Right ventricle myocardium inferior (tissue), 1 donor: ENCODE measurements around the gene CD58. TPM values are rescaled to one million over a fixed set of nuclear protein-coding genes. Genes with fewer than 3 reads are reported as not detected.
"Not testable (repeated sequence)": the region's sequence is repeated elsewhere in the genome, so short reads cannot be mapped to it uniquely, and the experiment has no call there.

Experiments used
- ATAC-seq: fragments of 200-7000 bp; cut with Tn5 transposase; one replicate; pipeline ENCODE4 v1.9.1; 2020; ENCODE audit warnings: mild to moderate bottlenecking, moderate library complexity
- DNase-seq: peaks from one replicate; pipeline ENCODE4 v3.0.0; 2021; ENCODE audit errors: missing footprints
- intact Hi-C: fragments of 100-400 bp; cut with DNase I; formaldehyde crosslinking; loops from one replicate; pipeline ENCODE4 v1.11.0; 2022
- total RNA-seq: library from RNA; stranded (reverse); fragmentation: NEBNext Ultra II Directional; extraction: Animal tissue kit (Norgen Biotek cat#: 25700); gene quantifications from one replicate; pipeline ENCODE4 v1.2.1, GENCODE V29; 2021
- donor health status: DM: no; HTN: yes; CAD: no; lungs with severe emphysema.

Gene CD58
- total RNA-seq, 1 donor from 2014 or later = 30.1 TPM

DNA sequence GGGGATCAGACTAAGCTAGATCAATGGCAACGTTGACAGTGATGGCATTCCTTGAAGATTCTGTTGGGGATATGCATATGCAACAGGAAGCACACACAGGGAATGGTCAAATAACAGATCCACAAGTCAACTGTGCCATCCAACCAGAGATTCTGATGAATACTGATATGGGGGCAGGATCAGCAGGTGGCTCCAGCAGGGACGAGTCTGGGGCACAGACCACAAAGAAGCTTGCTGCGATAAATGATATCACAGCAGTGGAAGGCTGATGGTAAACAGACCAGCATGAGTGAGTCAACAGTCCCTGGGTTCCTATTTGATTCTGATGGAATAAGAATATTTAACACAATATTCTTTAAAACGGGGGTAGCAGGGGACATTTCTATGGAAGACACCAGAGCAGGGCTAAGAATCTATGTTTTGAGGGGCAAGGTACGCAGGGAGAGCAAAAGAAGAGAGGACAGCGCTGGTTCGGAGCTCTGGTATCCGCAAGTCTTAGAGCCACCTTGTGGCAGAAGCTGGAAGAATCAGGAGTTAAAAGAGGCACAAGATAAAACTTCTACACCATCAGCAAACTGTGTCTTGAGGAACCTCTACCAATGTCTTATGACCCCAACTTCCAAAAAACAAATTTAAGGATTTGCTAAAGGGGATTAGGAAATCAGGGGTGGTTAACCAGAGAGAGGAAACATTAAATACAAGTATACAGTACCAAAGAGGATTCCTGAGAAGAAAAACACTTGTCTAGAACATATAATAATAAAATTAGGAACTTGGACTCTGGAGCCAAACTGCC is 25.3 kb upstream of the CD58 start:
- not testable (repeated sequence) for ATAC-seq, DNase-seq
- intact Hi-C loops = loop anchor here (2.0 kb wide), 1 partner anchor 21 kb away; no protein-coding TSS in a partner anchor

DNA sequence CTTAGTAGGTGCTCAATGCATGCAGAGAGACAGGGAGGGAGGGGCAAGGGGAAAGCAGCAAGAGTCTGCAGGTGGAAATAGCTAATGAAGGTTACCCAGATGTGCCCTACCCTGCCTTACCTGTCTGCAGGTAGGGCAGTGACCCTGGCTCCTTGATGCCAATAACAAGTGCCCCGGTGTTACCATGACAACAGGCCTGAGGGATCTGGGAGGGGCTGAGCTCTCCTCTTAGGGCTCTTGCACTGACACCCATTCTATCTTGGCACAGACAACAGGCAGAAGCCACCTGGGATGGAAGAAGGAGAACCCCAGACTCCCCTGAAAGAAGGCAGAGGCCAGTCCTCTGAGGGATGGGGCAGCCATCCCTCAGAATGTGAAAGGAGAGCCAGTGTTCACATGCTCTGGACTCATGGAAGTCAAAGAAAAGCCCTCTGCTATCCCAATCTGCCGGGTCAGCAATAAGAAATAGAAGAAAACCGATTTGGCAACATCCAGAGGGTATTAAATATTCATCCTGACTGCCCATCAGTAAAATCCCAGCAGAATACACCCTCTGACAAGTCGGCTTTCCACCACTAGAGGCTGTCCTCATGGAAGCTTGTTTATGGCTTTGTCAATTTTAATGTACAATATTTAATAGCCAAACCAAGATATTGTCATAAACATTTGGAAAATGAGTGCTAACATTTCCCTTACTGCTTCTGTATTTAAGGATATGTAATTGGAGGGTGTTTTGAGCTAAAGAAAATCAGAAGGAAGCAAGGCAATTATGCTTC is 24.4 kb upstream of the CD58 start:
- intact Hi-C loops, DNase-seq, ATAC-seq: not testable (repeated sequence)

DNA sequence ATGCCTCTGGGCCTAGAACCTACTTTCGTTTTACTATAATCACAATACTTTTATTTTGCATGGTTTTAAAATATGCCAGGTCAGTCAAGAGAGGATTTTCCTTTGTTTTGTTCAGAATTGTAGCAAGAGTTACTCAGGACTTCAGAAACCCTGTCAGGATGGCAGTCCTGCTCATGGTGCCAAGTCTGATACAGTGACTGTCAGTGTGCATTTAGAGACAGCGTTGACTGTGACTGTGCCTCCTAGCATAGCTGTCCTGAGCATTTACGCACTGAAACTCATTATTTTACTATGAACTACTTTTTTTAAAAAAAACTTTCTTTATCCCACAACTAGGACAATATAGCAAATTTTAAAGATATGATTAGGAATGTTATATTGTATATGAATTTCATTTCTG is 23.2 kb upstream of the CD58 start:
- DNase-seq, intact Hi-C loops: not testable (repeated sequence)
- peak; percentile 49 for ATAC-seq

DNA sequence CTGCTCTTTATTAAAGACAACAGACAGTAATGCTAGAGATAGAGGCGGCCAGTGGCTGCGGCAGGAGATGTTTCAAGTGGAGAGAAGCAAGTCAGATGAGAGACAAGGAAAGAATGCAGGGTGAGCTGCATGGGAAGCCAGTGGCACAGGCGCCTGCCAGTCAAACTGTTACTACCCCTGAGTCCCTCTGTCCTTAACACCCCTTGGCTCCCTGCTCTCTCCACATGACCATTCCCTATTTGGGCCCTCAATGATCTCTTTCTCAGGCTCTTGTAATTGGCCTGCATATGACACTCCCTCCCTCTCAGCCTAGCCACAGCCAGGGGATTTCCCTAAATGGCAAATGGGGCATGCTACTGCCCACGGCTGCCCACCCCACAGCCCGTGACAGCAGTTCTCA is 22.6 kb upstream of the CD58 start:
- intact Hi-C loops, DNase-seq: not testable (repeated sequence)
- peak; percentile 92 for ATAC-seq

DNA sequence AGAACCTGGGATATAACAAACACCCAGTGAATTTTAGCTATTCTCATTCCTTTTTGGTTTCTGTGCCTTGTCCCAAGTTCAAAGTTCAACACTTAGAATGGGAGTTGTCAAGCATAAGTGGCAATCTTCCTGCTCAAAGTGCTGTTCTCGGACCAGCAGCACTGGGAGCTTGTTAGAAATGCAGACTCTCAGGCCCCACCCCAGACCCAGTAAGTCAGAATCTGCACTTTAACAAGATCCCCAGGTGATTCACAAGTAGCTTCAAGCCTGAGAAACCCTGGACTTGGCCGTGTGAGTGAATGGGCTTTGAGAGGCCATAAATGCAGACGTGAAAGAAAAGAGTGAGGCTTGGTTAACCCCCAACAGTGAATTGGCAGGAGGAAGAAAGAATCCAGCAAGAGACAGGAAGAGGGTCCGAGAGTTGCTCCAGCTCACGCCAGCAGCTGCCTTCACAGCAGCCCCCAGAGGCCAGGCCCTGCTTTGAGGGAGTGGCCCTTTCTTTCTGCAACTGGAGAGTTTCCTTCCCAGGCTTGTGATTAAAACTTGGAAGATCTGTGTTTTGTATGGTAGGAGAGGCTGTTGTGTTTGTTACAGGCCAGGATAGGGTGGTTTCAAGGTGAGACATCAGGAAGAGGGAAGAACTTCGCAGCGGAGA is 21.3 kb upstream of the CD58 start:
- ATAC-seq, DNase-seq, intact Hi-C loops: not testable (repeated sequence)

DNA sequence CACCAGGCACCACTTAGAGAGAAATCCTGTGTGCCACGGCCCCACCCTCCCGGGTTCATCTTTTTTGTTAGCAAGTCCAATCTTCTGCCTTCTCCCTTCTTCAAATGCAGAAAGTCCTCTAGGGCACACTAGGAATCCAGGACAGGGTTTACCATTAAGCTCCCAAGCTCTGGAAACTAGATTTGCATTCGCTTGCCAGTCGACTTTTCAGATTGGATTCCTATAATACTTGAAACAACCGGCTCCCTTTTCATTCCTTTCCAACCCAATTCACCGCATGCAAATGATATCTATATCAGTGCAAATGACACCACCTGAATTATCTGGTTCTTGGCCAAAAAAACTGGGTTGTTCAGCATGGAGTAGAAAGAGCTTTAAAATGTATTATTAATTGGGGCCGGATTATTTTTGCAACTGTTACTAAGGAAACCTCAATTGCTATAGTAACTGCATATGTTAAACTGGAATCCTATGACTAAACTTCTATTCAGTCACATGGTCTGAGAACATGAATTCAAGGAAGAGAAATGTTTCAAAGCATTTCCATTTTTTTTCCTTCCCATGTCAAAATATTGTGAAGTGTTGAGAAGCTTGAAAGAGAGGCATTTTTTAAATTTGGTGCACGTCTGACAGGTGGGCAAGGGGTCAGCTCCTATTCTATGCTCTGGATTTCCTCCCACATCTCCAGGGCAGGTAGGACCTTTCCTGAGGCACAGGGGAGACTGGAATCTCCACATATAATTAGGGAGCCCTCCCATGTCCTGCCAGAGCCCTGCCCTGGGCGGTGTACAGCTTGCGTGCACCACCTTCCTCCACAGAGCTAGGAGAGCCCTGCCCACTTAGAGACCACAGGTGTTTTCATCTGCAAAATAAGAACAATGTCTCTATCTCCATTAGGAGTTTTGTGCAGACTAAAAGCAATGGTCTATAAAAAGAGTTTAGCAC is 20.5 kb upstream of the CD58 start:
- DNase-seq, ATAC-seq, intact Hi-C loops: not testable (repeated sequence)

DNA sequence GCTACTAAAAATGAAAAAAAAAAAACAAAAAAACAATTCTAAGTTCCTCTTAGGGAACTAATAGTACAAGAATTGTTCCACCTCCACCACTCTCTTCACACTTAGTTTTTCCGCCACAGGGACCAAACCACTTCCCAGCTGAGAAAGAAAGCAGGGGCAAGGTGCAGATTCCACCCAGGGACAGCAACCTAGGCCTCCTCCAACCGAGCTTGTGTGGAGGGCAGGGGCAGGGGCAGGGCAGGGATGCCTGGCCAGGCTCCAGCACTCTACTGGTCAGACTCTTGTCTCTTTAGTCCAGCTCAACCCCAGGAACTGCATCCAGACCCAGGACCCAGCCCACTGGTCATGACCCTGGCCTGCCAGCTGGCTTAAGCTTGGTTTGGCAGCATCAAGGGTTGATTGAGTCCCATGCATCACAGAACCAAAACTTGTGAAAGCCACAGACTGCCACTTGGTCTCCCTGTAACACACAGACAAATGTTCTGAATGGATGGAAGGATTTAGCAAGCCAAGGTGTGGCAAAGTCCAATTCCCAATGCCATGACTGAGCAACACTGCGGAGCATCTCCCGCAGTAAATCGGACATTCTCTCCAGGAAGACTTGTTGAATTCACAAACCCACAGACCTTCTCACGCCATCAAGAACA is 19.7 kb upstream of the CD58 start:
- intact Hi-C loops, DNase-seq, ATAC-seq: not testable (repeated sequence)

DNA sequence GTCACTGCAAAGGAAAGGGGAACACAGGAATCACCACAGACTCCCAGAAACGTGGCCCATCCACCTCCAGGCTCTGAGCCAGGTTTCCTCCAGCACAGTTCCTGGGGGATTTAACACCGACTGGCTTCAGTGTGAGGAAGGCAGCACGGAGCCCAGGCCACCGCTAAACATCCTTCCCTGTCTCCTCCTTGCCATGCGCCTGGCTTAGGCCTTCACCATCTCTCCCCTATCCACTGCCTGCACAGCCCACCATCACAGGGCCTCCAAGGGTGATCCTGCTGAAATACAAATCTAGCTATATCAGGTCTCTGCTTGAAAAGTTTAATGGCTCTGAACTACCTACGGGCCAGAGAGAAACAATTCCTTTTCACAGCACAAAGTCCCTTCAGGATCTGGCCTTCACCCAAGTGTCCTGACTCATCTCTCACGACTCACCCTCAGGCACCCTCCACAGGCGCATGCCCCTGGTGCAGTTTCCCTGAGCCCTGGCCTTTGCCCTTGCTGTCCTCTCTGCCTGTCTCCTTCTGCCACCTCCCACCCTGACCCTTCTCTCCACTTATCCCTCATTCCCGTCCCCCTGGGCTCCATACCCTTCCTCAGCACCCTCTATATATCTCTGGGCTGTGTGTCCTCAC is 18.4 kb upstream of the CD58 start:
- ATAC-seq, DNase-seq: not testable (repeated sequence)

DNA sequence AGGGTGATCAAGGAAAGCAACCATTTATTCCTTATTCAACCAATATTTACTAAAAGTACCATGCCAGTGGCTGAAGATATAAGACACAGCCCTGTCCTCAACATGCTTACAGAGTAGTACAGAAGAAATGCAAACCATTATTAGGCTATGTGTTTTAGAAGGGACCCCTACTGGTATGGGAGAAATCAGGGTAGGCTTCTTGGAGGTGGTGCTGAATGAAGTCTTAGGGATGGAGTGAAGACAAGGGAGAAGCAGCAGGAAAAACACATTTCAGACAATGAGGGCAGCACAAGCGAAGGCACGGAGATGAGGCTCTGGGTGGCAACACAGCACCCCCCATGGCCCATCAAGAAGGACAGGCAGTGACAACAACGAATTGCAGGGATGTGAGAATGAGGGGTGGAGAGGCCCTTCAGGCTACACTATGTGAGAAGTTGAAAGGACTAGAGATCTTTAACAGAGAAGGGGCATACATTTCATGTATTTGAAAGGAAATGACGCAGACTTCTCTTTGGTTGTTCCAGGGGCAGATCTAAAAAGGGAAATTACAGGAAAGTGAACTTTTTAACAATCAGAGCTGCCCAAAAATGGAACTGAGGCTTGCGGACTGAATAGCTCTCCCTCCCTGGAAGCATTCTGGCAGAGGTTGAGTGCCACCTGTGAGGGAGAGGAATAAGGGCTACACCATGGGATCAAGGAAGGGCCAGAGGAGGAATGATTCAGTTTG is 16.8 kb upstream of the CD58 start:
- DNase-seq = no peak
- no peak for ATAC-seq
- intact Hi-C loops = no loop called here

More for the DNA sequence above, 18.4 kb upstream of the CD58 start:
- intact Hi-C loops = not testable (repeated sequence)

DNA sequence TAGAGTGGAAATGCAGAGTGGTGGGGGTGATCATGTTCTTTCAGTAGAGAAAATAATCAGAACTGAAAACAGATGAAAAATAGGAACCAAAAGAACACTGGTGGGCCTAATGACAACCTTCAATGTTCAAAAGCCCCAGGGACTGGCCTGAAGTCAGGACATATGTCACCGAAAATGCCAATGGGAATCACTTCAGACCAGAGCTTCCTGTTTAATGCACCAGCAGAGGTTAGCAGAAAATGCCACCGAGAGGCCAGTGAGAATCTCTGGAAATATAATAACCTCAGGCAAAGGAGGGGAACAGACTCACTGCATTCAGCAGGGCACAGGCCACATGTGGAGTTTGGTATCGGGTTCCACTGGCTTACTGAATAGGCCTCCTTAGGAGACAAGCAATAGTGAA is 15.9 kb upstream of the CD58 start:
- no peak for ATAC-seq
- no peak for DNase-seq
- intact Hi-C loops = no loop called here

DNA sequence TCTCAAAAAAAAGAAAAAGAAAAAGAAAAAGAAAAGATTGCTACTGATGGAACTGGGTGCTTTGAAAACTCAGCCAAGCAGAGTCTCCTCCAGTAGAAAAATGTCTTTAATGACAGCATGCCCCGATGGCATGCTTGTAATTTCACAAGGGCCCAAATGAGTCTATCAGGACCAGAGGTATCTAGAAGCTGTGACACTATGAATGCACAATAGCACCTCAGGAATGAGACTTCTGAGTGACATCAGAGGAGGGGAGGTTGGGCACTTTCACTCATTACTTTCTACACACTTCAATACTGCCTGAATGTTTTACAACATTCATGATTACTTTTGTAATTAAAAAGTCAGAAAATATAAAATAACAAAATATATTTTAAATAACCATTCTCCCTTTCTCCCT is 15.1 kb upstream of the CD58 start:
- intact Hi-C loops = no loop called here
- DNase-seq (no peak), ATAC-seq (no peak)

DNA sequence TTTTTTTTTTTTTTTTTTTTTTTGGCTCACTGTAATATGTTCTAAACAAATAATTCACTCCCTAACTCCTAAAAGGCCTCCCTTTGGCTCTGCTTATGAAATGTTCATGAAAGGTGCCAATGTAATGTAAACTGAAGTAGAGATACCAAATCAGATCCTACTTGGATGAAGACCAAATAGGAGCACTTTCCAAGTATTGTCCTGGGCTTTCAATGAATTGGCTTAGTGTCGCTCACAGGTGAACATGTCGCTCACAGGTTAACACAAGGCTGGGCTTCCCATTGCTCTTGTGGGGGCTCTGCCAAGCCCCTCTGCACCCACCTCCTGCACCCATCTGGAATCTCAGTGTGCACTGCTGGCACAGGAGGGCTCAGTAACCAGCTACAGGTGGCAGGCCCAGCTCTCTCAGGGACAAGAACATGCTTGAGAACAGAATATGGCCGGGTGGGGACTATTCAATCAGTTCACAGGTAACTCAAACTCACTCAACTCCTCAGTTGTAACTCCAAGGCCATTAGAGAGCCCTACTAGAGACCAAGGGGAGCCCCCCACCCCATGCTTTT is 10.6 kb upstream of the CD58 start:
- no peak for DNase-seq
- intact Hi-C loops = no loop called here
- ATAC-seq = no peak

DNA sequence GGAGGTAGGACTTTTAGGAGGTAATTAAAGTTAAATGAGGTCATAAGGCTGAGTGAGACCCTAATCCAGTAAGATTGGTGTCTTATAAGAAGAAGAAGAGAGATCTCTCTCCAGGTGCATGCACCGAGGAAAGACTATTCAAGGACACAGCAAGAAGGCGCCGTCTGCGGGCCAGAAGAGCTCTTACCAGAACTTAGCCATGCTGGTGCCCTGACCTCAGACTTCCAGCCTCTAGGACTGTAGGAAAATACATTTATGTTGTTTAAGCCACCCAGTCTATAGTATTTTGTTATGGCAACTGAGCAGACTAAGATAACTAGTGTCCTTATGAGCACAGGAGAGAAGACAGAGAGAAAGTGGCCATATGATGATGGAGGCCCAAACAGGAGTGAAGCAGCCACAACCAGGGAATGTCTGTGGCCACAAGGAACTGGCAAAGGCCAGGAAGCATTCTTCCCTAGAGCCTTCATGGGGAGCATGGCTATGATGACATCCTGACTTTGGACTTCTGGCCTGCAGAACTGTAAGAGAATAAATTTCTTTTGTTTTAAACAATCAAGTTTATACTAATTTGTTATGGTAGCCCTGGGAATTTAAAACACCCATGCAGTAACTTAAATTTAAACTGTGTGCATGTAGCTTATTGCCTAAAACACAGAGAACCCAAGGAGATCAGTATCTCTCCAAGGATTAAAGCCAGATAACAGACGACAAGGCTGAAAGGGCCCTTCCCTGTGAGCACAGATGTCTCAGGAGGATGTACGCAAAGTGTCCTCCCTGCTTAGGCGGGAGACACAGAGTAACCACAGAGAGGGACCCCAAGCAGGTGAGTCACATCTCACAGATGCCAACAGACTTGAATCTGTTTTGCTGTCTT is 9.9 kb upstream of the CD58 start:
- ATAC-seq (no peak), DNase-seq (no peak)
- intact Hi-C loops = no loop called here

DNA sequence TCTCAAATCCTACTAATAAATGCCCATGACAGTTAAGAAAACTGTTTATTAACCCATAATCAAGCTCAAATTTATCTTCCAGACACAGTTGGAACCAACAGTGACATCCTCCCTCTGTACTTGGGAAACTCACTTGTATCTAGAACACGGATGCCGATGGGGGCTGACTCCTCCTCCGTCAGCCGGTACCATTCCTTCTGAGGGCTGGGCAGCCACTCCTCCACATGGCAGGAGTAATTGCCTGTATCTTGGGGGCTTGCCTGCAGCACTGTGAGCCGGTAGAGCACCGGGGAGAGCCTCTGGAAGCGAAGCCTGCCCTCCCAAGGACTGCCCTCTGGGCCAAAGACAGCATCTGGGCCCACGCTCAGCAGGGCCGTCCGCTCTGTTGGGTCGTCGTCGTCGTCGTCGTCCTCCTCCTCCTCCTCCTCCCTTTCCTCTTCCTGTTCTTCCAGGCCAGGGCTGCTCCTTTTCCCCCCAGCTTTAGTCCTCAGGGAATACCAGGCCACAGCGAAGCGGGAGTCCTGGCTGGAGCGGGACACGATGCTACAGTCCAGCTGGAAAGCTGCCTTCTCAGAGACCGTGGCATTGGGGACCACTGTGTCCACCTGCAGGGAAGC is 8.5 kb upstream of the CD58 start:
- DNase-seq (no peak), ATAC-seq (peak; percentile 51)
- intact Hi-C loops = no loop called here

DNA sequence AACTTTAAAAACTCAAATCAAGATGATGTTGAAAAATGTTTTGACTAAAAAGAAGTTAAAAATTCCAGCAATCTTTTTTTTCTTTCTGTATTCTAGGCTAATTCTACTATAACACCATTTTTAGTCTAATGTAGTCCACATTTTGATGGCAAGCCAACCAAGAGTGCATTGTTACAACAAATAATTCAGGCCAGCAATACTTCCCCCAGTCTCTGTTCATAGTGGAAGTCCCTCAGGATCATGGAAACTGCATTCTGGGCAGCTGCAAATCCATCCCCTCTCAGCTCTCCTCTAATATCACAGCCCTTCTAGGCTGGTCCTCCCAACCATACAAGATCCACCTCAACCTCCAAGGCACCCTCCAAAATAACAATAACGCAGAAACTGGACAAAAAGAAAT is 7.8 kb upstream of the CD58 start:
- intact Hi-C loops = no loop called here
- DNase-seq (no peak), ATAC-seq (no peak)
